ENCODE measurements around the gene TMEM88.

The TMEM88 gene

GRCh38 chr17:7903154-7904103 is 48.6 kb downstream of the TMEM88 start:
- in situ Hi-C loops (cut with MboI; ENCODE audit: low sequenced_read_pairs): no loop called here

Data from HL-60/S4 treated with phorbol 12-myristate 13-acetate at 8.2 ng/mL for 4 days and 3 days (cell line).